Activated CD4-positive, alpha-beta T cell treated with anti-CD3 and anti-CD28 coated beads, Interleukin-2, amount 50 U/mL, for 4 hours (primary cell): Measurements from ENCODE around the gene SYNE1.
"Not testable (repeated sequence)": the region's sequence is repeated elsewhere in the genome, so short reads cannot be mapped to it uniquely, and the experiment has no call there.

Experiments
- DNase-seq, 2 experiments: peaks; one replicate each; pipeline ENCODE4 v3.0.0-alpha.2; 2020

Gene SYNE1

DNA sequence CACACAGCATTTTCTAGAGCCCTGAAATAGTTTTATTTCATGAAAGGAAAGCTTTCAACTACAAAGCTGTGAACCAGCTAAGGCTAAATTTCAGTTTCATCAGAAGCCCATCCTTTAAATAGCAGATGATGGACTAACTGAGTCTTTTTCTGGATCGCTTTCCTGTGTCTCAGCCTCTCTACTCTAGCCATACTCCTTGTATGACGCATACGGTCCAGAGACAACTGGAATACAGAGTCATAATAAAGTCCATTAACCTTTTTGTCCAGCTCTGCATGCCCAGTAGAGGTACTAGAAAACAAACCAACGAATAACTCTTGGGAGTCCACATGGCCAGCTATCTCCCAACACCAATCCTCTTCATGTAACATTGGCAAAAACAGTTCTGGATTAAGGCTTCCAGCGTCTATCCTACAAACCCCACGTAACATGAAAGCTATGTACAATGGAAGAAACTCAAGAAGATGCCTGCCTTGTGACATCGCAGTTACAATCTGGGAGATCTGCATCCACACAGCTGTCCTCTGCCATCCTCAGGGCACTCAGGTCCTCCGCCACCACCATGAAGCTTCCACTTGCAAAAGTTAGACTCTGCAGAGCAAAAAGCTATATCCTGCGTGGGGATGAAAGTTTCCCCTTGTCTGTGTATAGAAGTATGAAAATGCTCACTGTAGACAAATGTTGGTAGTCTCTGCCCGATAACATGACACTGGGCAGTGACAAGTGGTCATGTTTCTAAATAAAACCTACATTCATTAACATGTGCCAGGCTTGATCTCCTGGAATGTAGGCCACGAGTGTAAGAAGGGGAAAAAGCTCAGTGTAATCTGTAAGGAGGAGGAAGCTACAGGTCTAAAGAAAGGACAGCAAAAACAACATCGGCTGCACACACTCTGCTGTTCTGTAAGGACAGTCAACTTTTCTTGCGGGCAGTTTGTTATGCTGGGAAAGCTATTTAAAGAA lies 469.2 kb downstream of the SYNE1 start:
- no peak for DNase-seq

GRCh38 chr6:152166897-152167296 lies 470.3 kb downstream of the SYNE1 start:
- no peak for DNase-seq

DNA sequence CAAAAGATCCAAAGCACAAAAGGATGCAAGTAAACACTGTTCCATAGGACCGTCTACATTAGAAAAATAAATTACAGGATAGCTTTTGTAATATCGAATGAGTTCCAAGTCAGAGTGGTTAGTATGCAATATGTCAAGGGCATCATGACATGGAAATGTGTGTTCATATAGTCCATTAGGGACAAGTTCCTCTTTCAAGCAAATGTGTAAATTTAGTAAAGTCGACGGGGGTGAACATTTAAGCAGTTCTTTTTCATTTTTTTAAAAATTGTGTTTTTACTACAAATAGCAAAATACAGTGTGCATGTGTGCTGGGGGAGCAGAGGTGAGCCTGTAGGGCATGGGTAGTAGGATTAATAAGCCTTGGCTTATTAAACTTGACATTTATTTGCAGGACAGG lies 470.7 kb downstream of the SYNE1 start:
- no peak for DNase-seq

- DNase-seq: no peak
These were observed 472.2 kb downstream of the SYNE1 start for GRCh38 chr6:152164957-152165356.

DNA sequence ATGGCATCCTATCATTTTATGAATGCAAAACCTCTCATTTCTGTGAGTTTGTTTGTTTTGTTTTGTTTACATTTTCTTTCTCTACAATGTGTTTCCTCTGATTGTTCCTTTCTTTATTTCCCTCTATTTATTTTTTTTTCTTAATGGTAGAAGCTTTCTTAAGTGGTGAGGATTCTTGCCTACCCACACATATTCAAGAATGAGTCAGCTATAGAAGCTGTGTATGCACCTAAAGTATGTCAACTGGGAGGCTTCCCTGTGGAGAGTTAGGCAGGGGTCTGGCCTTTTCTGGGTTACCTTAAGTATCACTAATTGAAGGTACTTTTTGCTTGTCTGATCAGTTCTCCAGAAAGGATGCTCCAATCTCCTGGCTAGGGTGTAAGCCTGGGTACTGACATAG lies 475.7 kb downstream of the SYNE1 start:
- DNase-seq: no peak

- DNase-seq: no peak
These were observed 476.8 kb downstream of the SYNE1 start for GRCh38 chr6:152160346-152160745.

DNA sequence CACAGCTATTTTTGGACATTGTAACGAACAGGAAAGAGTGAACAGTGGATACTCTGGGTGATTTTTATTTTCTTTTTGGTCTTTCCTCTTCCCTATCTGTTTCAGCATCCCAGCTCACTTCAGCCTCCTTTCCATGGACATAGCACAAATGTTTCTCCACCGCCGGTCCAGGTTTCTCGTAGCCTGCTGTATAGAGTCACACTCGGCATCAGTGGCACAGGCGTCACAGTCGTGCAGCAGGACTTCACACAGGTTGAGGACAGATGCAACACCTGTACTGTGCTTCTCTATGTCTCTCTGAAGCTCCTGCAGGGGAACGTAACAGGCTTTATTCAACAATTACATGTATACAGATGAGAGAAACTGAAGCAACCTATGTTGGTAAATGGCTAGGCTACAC lies 481.4 kb downstream of the SYNE1 start:
- no peak for DNase-seq

- DNase-seq: no peak
These were observed 482.4 kb downstream of the SYNE1 start for GRCh38 chr6:152154559-152155356.

DNA sequence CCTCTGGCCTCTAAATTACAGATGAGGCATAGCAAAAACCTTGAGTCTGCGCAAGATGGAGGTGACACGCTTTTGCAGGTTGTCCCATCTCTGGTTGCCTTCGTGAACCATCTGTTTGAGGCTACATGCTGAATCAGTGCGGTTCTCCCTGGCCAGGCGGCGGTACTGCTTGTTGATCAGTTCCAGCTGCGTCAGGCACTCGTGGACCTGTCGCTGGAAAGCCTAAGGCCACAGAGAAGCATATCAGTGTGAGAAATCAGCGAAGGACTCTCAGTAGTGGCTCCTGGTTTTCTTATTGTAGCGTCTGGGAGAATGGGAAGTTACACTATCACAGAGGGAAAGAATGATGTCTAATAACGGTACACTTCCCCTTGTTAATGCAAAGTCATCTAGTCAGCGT lies 485.2 kb downstream of the SYNE1 start:
- no peak for DNase-seq

DNA sequence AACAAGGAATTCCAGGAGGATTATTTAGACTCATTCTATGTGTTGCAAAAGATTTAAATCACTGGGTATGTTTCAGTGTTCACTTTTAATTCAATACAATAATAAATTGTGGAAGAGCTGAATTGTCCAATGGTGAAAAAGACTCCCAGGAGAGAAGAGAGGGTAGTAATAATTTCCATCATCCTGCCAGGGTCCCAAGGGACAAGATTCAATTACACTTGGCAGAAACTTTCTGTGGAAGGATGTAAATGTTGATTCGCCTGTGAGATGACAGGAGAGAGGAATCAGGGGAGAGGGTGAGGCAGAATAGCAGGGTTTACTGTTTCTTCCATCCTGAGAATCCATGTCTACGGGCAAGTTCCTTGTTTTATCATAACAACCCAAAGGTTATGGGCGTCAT lies 487.0 kb downstream of the SYNE1 start:
- no peak for DNase-seq

GRCh38 chr6:152148412-152148811 lies 488.8 kb downstream of the SYNE1 start:
- no peak for DNase-seq

DNA sequence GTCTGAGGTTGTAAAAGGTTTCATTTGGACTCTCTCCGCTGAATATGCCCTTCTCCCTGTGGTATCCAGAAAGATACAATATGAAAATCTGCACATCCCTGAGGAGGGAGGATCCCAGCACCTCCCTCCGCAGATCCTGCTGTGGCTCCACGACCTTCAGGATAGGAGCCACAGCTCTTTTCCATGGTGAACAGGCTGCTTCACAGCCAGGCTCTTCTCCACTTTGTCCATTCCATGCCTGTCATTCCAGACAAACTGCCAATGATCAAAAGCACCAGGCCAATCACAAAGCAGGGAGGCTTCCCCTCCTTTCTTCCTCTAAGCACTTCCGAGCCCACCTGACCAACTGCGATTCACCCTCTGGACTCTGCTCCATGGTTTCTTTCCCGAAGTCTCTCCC lies 489.9 kb downstream of the SYNE1 start:
- no peak for DNase-seq

DNA sequence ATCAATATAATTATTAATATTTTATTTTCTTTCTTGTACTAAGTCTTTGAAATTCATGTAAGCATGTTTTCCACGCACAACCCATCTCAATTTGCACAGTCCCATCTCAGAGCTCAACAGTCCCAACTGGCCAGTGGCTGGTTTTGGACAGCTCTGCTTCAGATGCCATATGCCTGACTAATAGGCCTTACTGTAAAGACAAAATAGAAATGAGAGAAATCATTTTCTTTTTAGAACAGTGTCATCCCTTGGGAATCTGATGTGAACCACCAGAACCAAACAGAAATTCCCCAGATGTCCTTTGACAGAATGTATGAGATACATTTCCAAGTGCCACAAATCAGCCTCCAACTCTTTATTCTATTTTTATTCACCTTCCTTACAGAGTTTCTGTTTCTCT lies 490.8 kb downstream of the SYNE1 start:
- DNase-seq: no peak

GRCh38 chr6:152143359-152143758 lies 493.8 kb downstream of the SYNE1 start:
- no peak for DNase-seq

DNA sequence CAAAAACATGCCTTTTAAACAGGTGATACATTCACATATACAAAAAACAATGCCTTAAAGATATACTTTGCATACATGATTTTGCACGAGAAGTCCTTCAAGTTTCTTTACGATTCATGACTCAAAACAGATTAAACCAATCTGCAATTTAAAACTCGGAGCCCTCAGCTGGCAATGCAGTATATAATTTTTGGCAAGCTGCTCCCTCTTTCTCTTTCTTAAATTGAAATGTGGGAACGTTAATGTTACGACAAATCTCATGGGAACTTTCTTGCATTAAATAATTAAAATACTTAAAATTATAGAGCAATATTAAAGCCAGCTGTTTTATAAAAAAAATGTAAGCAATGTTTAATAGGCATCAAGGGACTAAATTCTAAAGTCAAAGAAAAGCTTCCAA lies 495.1 kb downstream of the SYNE1 start:
- no peak for DNase-seq

DNA sequence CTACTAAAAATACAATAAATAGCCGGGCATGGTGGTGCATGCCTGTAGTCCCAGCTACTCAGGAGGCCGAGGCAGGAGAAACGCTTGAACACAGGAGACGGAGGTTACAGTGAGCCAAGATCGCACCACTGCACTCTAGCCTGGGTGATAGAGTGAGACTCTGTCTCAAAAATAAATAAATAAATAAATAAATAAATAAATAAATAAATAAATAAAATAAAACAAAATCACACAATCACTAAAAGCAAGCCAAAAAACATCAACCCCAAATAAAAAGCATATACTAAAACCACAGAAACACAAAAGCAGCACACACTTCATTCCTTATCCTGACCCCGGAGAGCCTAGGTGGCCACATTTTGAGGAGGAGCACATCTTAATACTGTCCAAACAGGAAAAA lies 498.8 kb downstream of the SYNE1 start:
- not testable (repeated sequence) for DNase-seq

DNA sequence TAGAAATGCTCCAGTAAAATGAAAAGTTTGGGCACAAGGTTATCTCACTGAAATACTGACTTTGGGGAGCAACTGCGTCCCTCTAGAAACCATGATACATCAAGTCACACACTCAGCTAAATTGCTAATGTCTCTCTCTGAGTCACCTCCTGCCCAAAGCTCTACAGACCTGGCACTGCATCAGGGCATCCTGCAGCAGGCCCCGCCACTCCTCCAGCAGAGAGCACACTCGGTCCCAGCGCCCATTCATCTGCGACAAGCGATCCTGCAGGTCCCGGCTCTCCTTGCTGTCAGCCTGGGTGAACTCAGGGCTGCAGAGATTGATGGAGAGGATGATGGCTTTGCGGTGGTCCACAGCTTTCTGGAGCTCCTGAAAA lies 500.7 kb downstream of the SYNE1 start:
- no peak for DNase-seq

- DNase-seq: no peak
These were observed 501.3 kb downstream of the SYNE1 start for GRCh38 chr6:152135755-152136448.

DNA sequence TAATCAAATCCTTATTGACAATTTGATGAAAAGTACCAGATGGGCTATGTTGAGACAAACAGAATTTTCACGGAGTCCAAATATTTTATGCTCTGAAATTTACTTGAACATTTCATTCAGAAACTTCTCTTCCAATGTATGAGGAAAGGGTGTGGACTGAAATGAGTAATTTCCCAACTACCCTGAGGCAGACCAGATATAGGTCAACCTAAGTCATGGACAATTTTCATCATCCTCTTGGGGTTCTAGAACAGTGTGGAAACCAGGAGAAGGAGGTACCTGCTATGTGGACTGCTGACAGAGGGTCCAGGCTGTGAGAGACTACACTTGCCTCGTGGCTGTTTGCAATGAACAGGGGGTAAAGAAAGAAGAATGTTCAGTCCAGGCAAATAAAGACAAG lies 506.7 kb downstream of the SYNE1 start:
- DNase-seq: no peak

- DNase-seq: no peak
These were observed 507.4 kb downstream of the SYNE1 start for GRCh38 chr6:152129691-152130151.

DNA sequence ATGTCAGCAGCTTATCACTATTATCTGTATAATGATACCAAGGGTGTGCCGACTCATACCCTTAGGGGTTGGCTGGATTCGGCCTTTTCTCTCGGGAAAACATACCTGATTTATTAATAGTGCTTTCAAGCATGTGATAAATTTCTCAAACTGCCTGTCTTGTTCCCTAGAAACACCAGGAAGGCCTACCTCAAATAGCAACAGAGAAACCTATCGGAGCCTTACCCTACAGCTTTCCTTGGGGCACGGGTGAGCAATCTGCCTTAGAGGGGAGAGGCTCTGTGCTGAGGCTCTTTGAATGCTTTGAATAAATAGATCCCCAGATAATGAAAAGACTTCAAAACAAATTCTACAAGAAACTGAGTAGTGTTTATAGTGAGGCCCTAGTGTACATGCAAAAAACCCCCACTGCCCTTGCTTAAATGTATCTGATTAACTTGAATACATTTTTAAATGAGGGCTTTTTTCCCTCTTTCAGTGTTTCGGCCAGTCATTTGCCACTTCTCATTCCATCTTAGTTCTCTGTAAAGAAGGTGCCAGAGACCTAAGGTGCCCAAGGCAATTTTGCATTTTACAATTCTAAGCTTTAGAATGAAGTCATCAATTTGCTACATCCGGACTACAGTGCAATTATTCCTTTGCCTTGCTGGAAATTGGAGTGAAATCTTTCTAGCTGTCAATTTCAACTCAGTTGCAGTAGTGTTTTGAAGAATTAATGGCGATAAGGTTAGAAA lies 509.6 kb downstream of the SYNE1 start:
- DNase-seq: no peak

DNA sequence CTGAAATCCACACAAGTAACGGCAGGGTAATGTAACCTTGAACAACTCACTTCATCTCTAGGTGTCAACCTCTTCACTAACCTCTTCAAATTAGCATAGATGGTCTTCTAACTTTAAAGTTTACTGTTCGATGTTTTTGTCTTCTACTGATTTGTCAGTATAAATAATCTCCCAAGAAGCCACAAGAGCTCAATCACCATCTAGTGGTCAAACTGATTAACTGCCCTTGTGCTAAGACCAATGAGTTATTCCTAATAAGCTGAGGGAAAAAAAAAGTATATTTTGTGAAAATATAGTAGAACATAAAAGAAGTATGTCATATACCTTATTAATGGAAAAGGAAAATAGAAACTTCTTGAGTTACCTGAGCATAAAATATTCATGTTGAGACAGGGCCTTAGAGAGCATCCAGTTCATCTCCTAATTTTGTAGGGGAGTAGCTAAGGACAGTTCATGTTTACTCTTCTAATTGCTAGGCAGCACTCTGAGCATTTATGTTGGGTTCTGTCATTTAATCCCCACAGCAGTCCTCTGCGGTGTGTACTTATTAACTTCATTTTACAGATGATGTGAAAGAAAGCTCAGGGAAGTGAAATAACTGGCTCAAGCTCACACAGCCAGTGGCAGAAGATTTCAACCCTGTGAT lies 512.6 kb downstream of the SYNE1 start:
- no peak for DNase-seq
